ENCODE results near the gene CD200R1L. TPM values are rescaled to one million over a fixed set of nuclear protein-coding genes. Genes with fewer than 3 reads are reported as not detected.

Gene CD200R1L
- total and polyA plus RNA-seq, 9 of the 15 experiments (the other 6 are each of a cell fraction or from before 2014, with no cell fraction given) = not detected

GRCh38 chr3:112776836-112777235, 69.8 kb downstream of the CD200R1L start (continued):
- TF ChIP-seq CHD7 (IDR thresholded peaks at IDR 0.05; ENCODE audit: low read depth, low read length) = no peak
